Limb (tissue), 2 donors: ENCODE results near the gene POU3F2.

ENCODE experiments used
- DNase-seq, 2 donors: peaks; one replicate each; pipeline ENCODE4 v3.0.0-alpha.2; 2016; ENCODE audit errors: extremely low spot score in 2 of 2

The POU3F2 gene

DNA sequence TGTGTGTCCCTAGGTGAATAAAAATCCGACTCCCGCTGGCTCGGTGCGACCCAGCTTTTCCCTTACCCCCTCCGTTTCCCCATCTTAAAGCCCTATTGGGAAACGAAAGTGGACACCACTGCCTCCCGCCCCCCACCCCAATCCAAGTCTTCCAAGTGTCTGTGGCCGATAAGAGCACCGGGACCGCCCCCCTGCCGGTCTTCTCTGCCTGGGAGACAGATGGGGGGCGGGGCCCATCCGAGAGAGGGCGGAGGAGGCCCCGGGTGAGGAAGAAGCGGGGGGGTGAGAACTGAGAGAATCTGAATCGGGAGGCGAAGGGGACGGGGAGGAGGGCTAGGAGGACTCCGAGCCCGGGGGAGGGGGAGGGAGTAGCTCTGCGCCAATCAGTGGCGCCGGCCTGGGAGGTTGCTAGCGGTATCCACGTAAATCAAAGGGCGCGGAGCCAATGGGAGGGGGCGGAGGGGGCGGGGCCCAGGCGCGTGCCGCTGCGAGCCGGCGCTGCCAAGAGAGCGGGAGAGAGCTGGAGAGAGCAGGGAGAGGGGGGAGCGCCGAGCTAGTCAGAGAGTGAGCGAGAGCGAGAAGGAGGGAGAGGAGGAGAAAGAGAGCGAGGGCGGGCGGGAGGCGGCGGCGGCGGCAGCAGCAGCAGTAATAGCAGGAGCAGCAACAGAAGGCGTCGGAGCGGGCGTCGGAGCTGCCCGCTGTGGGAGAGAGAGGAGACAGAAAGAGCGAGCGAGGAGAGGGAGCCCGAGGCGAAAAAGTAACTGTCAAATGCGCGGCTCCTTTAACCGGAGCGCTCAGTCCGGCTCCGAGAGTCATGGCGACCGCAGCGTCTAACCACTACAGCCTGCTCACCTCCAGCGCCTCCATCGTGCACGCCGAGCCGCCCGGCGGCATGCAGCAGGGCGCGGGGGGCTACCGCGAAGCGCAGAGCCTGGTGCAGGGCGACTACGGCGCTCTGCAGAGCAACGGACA, at the start of gene POU3F2:
Gene POU3F2, plus strand, starts transcription at position 515 of the 972 bp plus-strand sequence. Its CDS starts 300 bp downstream, at position 815.
- DNase-seq = peak; percentile 78 to 97

DNA sequence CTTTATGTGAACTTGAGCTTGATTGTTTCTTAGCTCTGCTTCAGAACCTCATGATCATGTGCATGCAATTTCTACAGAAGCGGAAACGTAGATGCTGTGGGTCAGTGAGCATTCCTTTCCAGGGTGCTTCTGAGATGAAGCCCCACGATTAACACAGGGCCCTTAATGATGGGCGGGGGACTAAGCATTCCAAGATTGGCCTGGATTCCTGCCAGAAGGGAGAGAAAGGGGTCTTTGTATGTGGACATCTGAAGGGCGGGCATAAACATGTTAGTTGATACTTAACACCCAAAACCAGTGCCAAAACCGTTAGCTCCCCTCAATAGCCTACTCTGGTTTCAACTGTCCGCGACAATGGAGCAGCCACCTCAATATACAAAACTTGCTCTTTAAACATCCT, 46.9 kb upstream of the POU3F2 start:
- peak; percentile 31 to 54 for DNase-seq

DNA sequence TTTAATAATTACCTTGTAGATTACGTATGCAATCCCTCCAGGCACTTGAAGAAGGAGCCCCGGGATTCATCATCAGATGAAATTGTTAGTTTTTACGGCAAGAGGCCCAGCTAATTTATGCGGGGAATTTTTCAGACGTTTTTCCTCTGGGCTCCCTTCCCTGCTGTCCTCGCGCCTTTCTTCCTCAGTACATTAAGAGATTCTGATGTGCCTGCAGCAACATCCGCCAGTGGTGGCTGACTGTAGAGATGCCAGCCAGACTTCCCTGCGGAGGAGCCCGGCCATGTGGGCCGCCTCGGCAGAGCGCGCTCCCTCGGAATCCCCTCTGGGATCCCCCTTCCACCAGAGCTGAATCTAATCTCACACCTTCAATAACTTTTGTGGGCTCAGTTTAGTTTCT, 46.4 kb upstream of the POU3F2 start:
- DNase-seq = peak in 1 of 2 donors; percentile 47

DNA sequence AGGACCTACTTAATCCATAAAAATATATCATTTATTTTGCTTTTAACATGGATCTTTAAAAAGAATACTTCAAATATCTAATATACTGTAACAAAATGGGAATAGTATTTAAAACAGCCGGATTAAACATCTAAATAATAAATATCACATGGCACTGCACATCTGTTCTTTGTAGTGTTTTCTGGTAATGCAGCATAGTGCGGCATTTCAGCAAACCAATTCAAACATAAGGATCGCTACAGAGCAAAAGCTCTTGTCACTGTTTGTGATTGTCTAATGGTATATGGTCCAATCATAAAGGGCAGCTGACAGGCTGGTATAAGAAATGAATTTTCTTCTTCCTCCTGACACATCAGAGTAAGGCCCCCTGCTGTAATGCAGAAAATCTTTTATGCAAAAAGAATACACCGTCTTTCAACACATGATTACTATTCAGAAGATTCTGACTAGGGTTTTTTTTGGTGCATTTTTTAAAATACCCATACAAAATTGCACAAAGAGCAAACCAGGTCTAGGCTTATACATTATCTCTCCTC, 40.0 kb upstream of the POU3F2 start:
- DNase-seq = no peak

DNA sequence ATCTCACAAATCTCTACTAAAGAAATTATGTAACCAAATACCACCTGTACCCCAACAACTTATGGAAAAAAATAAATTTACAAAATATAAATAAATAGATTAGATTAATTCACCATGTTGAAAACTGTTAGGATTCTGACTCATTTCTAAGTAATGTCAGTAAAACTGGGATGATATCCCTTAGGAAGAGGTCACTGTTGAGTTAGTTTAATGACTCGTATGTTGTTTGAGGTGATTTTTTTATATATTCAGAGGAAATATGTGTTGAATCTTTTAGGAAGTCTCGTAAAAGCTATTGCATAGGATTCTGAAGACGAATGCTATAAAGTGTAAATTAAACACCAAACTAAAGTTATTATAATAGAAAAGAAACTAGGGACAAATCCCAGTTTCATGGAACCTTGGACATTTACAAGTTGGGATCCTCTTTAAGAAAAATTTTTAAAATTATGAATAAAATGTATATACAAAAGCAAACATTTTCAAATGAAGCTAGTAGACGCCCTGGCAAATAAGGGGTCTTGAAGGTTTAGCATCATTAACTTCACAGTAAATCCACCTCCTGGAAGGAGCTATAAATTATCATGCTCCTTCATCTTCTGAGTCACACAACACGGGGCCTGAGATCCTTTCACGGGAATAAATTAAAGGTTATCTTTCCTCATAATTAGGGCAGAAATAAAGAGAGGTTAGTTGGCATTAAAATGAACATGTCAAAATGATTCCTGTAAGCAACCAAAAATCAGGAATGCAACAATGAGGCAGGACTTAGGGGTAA, 37.0 kb upstream of the POU3F2 start:
- no peak for DNase-seq

DNA sequence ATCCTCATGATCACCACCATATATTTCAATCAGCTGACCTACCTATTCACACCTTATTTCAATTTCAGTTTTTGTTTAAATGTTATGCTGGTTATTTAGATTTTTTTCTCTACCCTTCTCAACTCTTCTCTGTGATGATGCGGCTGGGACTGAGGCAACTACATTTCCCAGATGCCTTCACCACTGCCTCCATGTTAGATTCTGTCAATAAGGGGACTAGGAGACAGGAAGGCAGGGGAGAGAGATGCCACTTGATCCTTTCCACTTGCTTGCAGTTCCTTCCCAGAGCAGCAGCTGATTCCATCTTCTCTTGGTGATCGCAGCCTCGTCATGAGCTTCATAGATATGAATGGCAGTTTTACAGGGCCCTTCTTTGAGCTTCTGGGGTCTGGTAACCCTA, 33.5 kb upstream of the POU3F2 start:
- no peak for DNase-seq

DNA sequence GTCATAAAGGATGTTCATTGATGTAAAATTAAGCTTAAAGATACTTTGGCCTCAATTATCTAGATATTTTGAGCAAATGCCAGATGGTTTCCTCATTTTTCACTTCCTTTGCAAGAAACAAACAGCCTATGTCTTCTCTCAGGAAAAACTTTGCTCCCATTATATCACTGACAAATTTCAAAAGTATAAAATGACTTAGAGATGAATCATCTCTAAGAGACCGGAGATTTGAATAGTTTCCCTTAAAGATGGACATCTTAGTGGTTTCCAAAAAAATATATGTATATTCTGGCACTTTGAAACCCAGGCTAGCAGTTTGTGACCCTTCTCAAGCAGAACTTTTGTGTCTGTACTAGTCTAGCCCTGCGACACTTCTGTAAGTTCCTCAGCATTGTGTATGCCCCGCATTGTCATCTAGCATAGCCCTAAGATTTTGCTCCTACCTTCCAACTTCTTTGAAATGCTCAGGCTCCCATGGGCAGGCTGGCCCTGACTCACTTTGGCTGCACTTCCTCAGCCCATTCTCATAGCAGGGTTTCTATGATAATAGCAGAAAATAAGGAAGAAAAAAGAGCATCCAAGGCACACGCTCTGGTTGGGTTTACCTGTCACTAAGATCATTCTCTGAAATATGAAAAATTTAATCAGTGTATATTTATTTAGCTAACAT, 25.7 kb upstream of the POU3F2 start:
- no peak for DNase-seq

DNA sequence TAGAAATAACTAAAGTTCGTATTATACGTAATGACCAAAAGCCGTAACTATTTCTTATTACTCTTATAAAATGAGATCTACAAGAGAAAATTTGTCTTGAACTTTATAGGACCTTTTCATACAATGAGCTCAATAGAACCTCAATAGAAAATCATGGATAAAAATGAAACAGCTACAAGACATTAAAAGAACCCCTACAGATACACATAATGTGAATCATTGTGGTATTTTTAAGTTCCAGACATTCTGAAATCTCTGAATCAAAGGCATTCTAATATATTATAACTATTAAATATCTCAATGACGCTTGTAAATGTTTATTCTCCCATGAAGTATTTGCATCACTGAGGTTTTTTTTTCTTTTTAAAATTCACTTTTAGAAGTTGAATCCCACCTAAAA, 22.2 kb upstream of the POU3F2 start:
- no peak for DNase-seq

DNA sequence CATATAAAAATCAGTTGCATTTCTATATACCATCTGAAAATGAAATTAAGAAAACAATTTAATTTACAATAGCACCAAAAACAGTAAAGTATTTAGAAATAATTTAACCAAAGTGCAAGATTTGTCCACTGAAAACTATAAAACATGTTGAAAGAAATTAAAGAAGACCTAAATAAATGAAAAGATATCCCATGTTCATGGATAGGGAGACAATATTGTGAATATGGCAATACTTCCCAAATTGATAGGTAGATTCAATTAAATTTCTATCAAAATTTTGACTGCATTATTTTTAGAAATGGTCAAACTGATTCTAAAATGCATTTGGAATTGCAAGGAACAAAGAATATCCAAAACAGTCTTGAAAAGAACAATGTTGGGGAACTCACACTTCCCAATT, 17.6 kb upstream of the POU3F2 start:
- DNase-seq = no peak

DNA sequence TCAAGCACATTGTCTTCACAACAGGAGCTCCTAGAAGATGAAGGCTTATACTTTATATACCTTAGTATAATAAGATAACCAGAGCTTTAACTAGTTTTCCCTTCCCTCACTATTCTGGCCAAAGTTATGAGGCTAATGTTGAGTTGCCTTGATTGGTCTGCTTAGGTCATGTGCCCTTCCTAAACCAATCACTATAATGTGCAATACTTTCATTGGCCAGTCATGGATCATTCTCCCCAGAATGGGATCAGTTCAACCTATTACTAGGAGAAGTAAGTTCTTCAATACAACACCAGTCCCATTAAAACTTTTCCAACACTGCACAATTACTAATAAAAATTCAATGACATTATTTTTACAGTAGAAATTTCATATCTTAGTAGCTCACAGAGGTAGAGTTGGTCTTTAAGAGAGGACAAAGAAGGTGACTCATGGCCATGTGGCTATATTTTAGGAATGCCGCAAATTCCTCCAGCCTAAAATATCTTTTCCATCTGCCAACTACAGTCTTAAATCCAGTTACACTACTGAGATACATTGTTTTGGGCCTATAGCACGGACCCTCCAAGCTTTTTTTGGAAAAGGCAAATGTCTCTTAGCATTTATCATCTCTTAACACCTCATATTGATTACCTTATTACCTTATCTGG, 12.5 kb upstream of the POU3F2 start:
- DNase-seq = no peak

DNA sequence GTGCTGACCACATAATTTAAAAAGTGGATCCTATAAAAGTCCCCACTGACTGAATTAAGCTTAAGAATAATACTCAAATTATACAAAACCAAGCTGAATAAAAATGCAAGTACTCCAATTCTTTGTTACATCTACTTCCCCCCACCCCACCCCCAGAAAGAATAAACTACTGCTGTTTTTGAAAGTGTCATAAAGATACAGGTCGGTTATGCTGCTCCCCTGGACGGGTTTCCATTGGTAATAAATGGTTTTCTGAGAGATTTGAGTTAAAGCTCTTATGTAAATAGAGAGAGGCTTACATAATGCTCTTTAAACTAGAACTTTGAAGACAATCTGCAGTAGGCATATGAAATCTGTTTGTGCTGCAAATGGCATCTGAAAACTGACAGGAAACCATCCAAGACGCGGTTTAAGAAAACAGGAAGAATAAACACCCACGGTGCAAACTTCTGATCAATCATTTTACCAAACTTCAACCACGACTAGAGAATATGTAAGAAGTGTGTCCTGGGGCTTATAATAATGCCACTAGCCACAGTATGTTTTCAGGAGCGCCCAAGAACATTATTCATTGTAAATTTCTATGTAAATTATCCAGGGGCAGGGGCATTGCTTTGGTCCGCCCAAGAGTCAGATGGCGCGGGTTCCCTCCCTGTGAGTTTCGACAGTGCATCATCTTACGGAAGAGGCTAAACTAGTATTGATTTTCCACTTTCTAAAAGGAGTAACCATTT, 10.8 kb upstream of the POU3F2 start:
- no peak for DNase-seq

DNA sequence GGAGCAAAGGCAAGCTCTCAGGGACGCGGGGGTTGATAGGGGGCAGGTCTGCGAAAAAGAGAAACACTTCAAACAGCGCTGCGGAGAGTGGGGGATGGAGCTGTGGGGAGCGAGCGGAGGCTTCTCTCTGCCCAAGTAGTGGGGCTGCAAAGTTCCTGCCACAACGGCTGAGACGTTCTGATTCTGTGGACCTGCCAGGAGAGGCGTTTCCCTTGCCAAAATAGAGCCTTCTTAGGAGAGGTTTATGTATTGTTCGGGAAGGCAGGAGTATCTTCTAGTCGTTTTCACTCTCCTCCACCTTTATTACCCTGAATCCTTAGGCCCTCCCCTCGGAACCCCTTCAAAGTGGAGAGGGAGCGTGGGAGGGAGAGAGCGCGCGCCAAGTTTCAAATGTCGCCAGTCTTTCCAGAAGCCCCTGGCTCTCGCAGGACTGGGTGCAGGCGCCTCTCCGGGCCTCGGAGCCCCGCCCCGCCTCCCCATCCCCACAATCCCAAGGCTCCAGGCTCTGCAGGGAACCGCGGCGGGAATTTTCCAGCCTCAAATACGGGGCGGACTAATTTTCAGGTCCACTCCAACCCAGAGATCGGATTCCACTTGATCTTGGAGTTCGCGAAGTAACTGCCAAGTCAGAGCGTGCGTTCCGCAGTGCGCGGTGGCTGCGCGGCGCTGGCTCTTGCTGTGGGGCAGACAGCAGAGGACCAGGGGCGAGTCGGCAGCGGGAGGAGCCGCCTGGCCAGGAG, 10.0 kb upstream of the POU3F2 start:
- peak in 1 of 2 donors; percentile 67 for DNase-seq

DNA sequence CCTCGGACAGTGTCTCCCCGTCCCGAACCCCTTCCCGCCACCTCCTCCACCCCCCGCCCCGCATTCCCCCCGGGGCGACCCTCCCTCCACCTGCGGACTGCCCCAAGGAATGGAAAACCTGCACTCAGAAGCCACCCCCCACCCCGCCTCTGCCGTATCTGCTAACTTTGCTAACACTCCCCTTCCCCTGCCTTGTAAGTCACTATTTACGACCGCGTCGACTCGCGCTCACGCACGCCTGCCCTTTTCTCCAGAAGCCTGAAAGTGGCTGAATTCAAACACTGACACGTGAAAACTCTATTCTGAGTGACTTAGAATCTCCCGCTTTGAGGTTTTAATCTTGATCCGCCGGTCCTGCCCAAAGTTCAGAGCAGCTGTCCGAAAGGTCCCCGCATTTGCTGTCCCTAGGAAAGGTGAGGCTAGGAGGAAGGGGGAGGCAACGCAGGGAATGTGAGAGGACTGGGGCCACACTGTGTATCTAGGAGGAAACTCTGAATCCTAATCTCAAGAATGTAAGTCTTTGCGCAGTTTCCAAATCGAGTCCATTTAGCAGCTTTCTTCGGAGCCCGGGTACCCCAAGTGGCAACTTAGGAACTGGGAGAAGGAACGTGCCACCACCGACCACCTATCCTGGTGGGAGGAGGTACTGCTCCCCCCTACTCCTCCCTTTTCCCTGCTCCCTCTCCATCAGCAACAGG, 9.3 kb upstream of the POU3F2 start:
- DNase-seq = no peak

DNA sequence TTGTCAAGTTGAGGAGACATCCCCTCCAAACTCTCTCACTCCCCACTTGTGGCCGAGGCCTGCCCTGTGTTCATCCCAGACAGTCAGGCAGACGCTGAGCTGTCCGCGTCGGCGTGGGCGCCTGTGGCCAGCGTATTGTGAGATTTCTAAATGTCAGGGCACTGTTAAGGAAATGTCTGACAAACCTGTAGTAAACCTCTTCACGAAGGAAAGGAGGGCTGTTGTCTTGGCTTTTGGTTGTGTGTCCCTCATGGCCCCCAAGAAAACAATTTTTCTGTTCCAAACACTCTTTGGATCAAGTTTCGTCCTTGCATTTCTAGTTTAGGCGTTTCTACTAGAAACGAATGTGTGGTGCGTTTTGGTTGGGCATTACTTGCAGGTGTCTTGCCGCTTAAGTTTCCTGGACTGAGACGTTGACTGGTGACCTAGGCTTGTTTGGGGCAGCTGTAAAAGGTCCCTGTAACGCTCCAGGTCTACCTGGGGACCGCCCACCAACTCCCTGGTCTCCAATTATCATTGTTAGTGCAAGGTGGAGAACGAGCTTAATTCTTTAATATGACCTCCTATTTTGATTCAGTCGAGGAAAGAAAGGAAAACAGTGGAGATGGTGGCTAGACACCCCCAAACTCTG, 8.7 kb upstream of the POU3F2 start:
- DNase-seq = peak in 1 of 2 donors; percentile 40

DNA sequence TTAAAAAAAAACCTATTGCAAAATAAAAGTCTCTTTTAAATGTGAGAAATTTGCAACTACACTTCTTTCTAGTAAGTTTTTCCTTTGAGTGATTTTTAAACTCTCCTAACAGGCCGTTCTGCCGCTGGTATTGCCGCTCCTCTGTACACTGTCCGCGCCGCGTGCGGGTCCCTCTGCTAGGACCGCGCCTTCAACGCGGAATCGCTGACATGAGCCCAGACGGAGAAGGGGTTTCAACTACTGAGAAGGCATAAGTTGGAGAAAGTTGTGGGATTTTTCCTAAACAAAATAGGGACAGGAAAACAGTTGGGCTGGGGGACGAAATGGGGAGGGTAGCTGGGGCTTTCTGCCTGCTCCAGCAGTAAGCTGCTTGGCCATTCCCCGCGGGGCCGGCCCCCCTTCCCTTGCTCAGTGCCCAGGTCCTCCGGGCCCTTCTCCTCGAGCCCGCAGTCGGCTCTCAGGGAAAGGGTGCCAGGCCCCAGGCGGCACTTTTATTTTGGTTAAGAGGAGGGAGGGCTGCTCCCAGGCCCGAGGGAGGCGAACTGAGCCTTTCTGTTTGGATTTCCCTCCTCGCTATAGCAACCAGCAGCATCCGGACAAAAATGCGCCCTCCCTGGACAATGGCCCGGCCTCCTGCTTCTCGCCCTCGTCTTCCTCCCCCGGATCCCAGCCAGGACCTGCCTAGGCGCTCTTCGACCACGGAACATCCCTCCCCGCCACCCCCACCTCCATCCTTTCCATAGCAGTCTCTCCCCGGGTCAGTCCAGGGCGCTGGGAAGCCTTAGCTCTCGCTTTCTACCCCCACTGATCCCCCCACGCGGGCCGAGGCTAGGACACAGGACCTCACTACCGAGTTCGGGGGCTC, 6.8 kb upstream of the POU3F2 start:
- DNase-seq = peak in 1 of 2 donors; percentile 66

DNA sequence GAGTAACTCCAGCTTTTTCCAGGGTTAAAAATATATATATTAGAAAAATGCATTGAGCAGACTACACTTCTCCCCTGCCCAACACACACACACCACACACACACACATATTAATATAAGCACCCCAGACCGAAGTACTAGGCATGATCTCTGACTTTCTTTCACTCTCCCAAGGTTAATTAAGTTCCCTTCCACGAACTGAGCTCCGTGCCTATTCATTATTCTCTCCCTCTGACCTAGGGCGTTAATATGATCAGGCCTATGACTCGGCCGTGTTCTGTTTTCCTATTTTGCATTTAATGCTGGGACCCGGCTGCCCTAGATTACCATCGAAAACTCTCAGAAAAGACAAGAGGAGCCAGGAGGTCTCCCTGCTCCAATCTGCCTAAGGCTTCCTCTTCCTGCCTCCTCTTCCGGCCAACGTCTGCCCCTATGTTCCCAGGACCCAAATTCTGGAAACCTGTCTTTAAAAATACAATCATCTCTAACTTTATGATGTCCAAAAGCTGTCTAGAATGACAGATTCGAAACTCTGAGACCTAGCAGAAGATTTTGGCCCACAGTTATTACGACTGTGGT, 6.1 kb upstream of the POU3F2 start:
- no peak for DNase-seq

DNA sequence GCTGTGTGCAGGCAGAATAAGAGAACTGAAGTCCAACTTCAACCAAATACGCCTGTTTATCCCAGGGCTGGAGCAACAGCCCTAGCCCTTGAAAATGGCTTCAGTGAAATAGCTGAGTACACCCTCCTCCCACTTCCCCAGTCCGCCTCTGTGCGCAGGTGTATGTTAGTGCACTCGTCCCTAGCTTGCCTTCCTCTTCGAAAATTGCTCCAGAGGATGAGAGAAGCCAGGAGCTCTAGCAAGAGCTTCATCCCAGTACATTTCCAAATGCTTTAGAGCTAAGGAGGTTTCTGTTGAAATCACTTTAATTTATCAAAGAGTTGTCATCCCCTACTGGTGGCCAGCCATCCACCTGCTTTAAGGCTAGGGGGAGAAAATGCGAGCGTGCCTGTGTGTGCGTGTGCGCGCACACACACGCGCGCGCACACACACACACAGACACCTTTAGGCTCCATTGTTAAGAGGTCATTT, 5.4 kb upstream of the POU3F2 start:
- peak in 1 of 2 donors; percentile 41 for DNase-seq
